HG03469 (cell line): ENCODE measurements around the gene PTPRR.
"Not testable (repeated sequence)": the region's sequence is repeated elsewhere in the genome, so short reads cannot be mapped to it uniquely, and the experiment has no call there.

Source experiments
- ATAC-seq: cut with Tn5 transposase; IDR thresholded peaks from one replicate; pipeline ENCODE4 v1.9.1; 2021; ENCODE audit warnings: mild to moderate bottlenecking, moderate library complexity, moderate number of reproducible peaks; ENCODE audit not compliant: unreplicated experiment

The PTPRR gene

GRCh38 chr12:70842136-70842535 lies 78.4 kb downstream of the PTPRR start:
- no peak for ATAC-seq

- no peak for ATAC-seq
These were observed 79.7 kb downstream of the PTPRR start for GRCh38 chr12:70840656-70841350.

GRCh38 chr12:70839544-70839943 lies 81.0 kb downstream of the PTPRR start:
- no peak for ATAC-seq

- ATAC-seq, result no peak
These were observed 82.4 kb downstream of the PTPRR start for GRCh38 chr12:70838127-70838526.

- no peak for ATAC-seq
These were observed 83.5 kb downstream of the PTPRR start for GRCh38 chr12:70837026-70837425.

GRCh38 chr12:70835948-70836347 lies 84.6 kb downstream of the PTPRR start:
- ATAC-seq, result no peak

GRCh38 chr12:70831543-70831942 lies 89.0 kb downstream of the PTPRR start:
- no peak for ATAC-seq

- ATAC-seq, result no peak
These were observed 90.1 kb downstream of the PTPRR start for GRCh38 chr12:70830221-70831061.

- ATAC-seq, result no peak
These were observed 91.5 kb downstream of the PTPRR start for GRCh38 chr12:70829070-70829469.

- ATAC-seq, result no peak
These were observed 92.2 kb downstream of the PTPRR start for GRCh38 chr12:70828351-70828750.

GRCh38 chr12:70826156-70826555 lies 94.4 kb downstream of the PTPRR start:
- no peak for ATAC-seq

- no peak for ATAC-seq
These were observed 96.0 kb downstream of the PTPRR start for GRCh38 chr12:70824511-70824910.

GRCh38 chr12:70823182-70823976 lies 97.2 kb downstream of the PTPRR start:
- ATAC-seq, result no peak

GRCh38 chr12:70822412-70822811 lies 98.1 kb downstream of the PTPRR start:
- no peak for ATAC-seq

- no peak for ATAC-seq
These were observed 104.6 kb downstream of the PTPRR start for GRCh38 chr12:70815971-70816391.

GRCh38 chr12:70815056-70815455 lies 105.5 kb downstream of the PTPRR start:
- ATAC-seq, result no peak

GRCh38 chr12:70813559-70813958 lies 107.0 kb downstream of the PTPRR start:
- ATAC-seq, result no peak

- peak; percentile 58 for ATAC-seq
These were observed 108.4 kb downstream of the PTPRR start for GRCh38 chr12:70812136-70812535.

- no peak for ATAC-seq
These were observed 110.7 kb downstream of the PTPRR start for GRCh38 chr12:70809887-70810286.

GRCh38 chr12:70807993-70808392 lies 112.5 kb downstream of the PTPRR start:
- ATAC-seq, result not testable (repeated sequence)

GRCh38 chr12:70806827-70807226 lies 113.7 kb downstream of the PTPRR start:
- ATAC-seq, result no peak
